Left colon (tissue), 2 donors: ENCODE measurements around the gene PARD3B. TPM values are rescaled to one million over a fixed set of nuclear protein-coding genes. Genes with fewer than 3 reads are reported as not detected.
A peak's percentile ranks its signal among the peaks of the same experiment; 100 is the strongest.

ENCODE experiments used
- ATAC-seq: fragments of 200-7000 bp; cut with Tn5 transposase; one replicate; pipeline ENCODE4 v1.9.1; 2020; ENCODE audit warnings: mild to moderate bottlenecking, moderate library complexity
- DNase-seq, 2 donors: peaks; one replicate each; pipeline ENCODE4 v3.0.0-alpha.2; 2020
- intact Hi-C, 2 donors: fragments of 100-400 bp; cut with DNase I in 1 of 2; cut with micrococcal nuclease in 1 of 2; formaldehyde crosslinking; loops; one replicate each; pipeline versions ENCODE4 v1.11.2 to v1.14.0; 2022; cut with DNase I, micrococcal nuclease
- total RNA-seq, 2 donors: library from RNA; stranded (reverse); fragmentation: NEBNext Ultra II Directional; extraction: Animal tissue kit (Norgen Biotek cat#: 25700); gene quantifications; one replicate each; pipeline ENCODE4 v1.2.1, GENCODE V29; 2021
- donor health status: DM: no; HTN: no; CAD: no.
- donor health status: DM: yes; HTN: yes; CAD: no.

Gene PARD3B
- total RNA-seq, 2 donors from 2014 or later: 28.3 to 30.5 TPM

DNA sequence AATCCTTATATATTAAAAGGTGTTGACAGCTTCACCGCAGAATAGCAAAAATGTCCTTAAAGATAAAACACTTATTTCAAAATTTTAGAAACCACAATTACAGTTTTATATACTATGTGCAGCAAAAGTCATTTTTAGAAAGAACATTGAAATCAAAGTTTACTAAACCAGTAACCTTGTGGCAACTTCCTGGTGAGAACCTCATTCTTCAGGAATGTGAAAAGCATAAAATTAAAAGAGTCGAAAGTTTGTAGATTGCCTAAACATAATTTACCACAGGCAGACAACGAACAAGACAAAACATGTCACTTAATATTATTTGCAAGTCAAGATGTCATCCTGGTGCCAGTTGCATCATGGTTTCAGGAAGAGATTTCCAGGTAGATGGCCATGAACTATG, 1028.7 kb downstream of the PARD3B start:
- intact Hi-C loops: no loop called here
- ATAC-seq (no peak), DNase-seq (no peak)

DNA sequence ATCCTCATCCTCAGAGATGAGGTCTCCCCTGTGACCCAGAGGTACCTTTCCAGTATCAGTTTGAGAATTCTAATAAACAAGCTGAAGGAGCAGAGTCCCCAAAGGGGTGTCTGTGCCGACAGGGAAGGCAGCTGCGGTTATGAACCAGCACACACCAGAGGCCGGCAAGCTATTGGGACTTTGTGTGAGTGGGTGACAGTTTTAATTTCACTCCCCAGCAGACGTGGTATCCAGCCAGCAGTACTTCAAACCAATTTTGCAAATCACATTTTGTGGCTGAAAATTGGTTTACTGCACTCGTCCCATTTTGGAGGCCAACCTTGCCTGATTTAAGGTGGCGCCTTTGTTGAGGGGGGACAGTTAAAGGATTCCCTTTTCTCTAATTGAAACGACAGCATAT, 1034.1 kb downstream of the PARD3B start:
- intact Hi-C loops: no loop called here
- DNase-seq (no peak), ATAC-seq (no peak)

DNA sequence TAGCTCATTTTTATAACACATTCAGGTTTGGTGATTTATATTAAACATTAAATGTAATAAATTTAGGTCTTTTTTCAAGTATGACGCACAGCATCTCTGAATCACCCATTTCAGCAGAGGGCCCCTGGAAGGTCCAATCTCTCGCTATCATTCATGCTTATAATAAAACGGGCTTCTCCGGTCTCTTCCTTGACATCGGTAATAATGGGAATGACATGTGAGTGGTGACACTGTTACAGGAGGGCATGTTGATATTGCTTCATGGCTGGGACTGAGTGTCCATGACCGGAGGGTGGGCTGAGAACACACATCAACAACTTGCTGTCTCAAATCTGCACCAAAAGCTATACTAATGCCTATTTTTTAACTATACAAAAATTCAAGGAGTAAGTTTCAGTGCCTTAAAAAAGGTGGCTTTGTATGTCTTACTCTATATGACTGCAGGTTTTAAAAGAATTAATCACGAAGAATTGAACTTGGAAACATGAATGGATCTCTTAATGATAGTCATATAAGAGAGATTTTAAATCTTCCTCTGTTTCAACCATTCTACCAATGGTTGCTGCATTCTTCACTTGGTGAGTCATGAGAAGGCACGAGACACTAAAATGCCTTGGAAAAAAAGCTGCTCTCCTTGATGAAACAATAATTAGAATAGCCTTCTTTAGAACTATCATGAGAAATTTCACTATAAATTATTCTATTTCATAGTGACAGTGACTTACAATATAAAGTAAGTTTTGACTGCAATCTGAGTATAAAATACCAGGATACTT, 1035.1 kb downstream of the PARD3B start:
- intact Hi-C loops: no loop called here
- DNase-seq: no peak
- no peak for ATAC-seq

DNA sequence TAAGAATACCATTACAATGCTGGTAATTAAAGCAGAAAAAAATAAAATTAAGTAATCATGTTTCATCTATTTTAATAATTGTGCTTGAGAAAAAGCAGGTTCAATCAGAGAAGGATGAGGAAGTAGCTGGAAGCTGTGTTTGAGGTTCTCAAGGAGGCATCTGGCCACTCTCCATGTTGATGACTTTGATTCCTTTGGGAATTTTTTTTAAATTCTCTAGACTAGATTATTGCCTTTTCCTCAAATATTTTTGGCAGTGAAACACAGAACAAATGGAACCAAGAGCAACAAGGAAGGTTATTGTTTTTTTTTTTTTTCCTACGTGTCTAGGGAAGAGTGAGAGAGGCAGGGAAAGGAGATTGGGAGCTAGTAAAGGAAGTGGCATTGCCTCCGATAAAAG, 1037.1 kb downstream of the PARD3B start:
- ATAC-seq: no peak
- no peak for DNase-seq
- intact Hi-C loops: no loop called here

DNA sequence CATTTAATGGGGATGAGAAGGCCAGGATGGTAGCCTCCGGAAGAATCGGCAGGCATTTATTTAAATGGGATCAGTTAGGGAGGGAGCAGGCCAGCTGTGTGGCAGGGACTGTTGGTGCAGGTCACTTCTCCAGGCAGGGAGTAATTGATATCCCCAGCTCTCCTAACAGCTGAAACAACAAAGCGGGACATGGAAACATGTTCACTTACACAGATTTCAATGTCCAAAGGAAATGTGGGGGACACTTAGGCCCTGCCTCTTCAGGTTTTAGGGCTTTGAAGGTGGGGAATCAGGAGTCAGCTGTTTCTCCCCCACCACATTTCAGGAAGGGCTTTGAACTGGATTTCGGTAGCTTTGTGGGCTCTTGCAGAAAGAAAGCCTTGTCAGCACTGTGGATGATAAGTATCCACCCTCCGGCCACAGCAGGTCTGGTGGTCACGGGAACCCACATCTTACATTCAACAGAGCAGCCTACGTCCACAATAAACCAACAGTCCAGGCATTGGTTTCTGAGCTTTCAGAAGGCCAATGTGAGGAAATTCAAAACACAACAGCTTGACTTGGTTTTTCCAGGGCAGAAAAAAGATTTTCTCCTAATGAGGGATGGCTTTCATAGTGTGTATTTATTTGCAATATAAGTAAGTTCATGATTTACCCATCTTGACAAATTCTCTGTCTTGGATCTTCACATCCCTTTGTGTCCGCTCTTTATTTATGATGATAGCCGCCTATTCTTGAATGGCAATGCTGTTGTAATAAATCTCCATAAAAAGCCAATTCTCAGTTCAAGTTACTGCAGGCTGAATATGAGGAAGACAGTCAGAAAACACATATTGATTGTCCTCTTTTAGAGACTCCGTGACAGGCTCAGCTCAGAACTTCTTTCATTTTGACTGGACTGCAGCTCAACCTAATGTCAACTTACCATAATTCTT, 1040.4 kb downstream of the PARD3B start:
- intact Hi-C loops: no loop called here
- ATAC-seq: no peak

GRCh38 chr2:205586626-205587025, 1041.4 kb downstream of the PARD3B start:
- intact Hi-C loops: no loop called here
- no peak for ATAC-seq
- no peak for DNase-seq

More for the DNA sequence above, 1040.4 kb downstream of the PARD3B start:
- DNase-seq: no peak

DNA sequence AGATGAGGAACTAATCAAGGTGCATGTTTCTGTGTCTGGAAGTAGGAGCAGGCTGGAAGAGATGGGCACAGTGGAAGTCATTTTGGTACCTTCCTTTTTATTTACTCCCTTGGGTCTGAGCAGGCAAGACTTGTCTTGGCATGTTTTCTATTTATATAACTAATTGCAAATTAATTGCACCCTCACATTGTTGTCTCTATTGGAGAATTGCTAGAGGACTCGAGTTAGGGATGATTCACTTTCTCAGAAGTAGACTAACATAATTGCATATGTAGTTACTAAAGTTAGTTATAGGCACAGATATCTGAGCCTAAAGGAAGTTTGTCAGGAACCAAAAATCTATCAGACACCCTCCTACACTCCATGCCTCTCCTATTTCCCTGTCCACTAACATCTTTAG, 1044.2 kb downstream of the PARD3B start:
- intact Hi-C loops: no loop called here
- ATAC-seq: no peak

DNA sequence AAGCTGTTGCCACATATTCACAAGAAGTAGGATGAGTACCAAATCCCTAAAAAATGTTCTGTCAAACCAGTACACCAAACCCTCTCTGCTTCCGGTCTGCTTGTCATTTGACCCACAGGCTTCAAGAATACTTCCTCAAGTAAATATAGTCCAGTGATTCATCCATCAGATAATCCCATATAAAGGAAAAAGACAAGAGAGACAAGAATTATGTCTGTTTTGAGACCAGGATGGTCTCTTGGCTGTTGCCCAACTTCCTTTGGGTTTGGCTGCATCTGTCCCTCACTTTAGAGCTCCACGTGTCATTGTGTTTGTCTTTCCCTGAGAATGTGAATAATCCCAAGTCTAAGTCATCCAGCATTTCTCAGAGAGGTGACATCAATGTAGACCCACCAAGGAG, 1045.5 kb downstream of the PARD3B start:
- intact Hi-C loops: no loop called here
- no peak for DNase-seq
- no peak for ATAC-seq

More for the DNA sequence above, 1044.2 kb downstream of the PARD3B start:
- no peak for DNase-seq

- intact Hi-C loops: no loop called here
- ATAC-seq: no peak
- no peak for DNase-seq
Observed at GRCh38 chr2:205593891-205594290, 1048.6 kb downstream of the PARD3B start.

DNA sequence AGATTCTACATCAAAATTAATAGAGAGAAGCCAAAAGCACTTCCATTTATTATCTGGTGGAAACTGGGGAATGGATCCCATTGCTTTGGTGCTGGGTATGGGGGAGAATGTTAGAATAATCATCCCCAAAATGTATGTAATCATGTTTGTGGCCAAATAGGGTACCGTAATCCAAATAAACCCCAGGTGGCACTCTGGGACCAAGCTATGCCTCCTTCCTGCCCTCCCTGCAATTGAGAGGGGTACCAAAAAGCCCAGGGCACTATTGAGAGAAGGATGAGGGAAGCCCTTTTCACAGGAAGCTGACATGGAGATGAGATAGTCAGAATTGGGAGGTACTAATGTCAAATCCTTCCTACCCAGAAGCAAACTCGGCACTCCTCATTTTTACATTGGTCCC, 1051.3 kb downstream of the PARD3B start:
- ATAC-seq (no peak), DNase-seq (no peak)
- intact Hi-C loops: no loop called here

DNA sequence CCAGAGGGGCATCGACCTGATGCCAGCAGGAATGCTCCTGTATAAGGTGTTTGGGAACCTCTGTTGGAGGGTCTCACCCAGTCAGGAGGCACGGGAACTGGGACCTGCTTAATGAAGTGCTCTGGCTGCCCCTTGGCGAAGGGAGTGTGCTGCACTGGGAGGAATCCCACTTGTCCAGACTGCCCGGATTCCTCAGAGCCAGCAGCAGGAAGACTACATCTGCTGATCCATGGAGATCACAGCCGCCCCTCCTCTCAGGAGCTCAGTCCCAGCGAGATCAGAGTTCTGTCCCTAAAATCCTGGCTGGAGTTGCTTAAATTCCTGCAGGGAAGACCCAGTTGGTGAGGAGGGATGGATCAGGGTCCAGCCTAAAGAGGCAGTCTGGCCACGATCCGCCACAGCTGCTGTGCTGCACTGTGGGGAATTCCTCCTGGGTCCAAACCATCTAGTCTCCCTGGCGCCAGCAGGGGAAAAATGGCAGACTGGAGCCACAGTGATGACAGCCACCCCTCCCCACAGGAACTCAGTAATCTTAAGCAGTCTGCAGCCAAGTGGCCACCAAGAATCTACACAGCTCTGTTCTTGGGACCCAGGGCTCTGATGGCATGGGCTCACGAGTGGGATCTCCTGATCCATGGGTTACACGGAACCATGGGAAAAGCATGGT, 1060.5 kb downstream of the PARD3B start:
- intact Hi-C loops: no loop called here
- DNase-seq: no peak
- no peak for ATAC-seq

GRCh38 chr2:205607146-205607545, 1061.9 kb downstream of the PARD3B start:
- intact Hi-C loops: no loop called here
- no peak for ATAC-seq
- DNase-seq: no peak

DNA sequence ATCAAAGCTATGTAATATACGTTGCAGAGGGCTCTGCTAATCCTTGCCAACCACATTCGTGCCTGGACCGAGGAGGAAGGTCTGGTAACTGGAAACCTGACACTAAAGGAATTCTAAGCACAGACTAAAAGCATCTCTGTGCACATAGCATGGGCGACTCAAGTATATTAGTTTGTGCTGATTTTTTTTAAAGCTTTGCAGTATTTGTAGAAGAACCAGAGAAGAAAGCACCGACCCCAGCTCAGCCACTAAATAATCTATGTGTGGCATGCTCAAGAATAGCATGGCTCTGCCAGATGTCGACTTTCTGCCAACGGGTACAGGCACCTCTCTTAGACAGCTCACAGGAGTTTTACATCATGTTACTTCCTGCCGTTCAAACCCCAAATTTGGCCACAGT, 1063.8 kb downstream of the PARD3B start:
- DNase-seq: no peak
- intact Hi-C loops: no loop called here
- ATAC-seq: no peak

GRCh38 chr2:205610437-205610836, 1065.2 kb downstream of the PARD3B start:
- intact Hi-C loops: no loop called here
- no peak for ATAC-seq
- DNase-seq: no peak

- no peak for ATAC-seq
- DNase-seq: no peak
Observed at GRCh38 chr2:205612636-205613035, 1067.4 kb downstream of the PARD3B start.

GRCh38 chr2:205613970-205614559, 1068.8 kb downstream of the PARD3B start:
- peak; percentile 88 for ATAC-seq
- intact Hi-C loops: no loop called here
- no peak for DNase-seq

More at GRCh38 chr2:205612636-205613035, 1067.4 kb downstream of the PARD3B start:
- intact Hi-C loops: no loop called here

GRCh38 chr2:205614965-205615364, 1069.7 kb downstream of the PARD3B start:
- no peak for ATAC-seq
- intact Hi-C loops: no loop called here
- DNase-seq: no peak

GRCh38 chr2:205617905-205618304, 1072.6 kb downstream of the PARD3B start:
- intact Hi-C loops: no loop called here
- no peak for ATAC-seq
- no peak for DNase-seq

DNA sequence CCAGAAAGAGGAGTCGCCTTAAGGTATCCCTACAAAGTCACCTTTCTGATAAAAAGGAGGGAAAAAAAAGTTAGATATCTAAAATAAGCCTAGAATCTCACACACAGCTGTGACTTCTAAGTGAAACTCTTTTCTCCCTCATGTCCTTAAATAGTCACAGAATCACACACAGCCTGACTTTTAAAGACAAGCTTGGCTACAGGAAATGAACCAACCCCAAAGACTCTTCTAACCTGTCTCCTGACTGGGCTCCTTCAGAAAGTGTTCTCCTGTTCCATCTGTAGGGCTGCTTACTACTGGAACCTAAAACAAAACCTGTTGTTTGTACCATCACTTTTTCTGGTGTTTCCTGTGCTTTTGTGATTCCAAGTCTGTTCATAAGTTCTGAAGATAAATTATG, 1074.3 kb downstream of the PARD3B start:
- intact Hi-C loops: no loop called here
- DNase-seq (no peak), ATAC-seq (no peak)
